SK-N-SH (cell line): Measurements from ENCODE around the gene DBP.

Experiments used
- CTCF ChIP-seq: fragments of 200-600 bp; sonication (generic); IDR thresholded peaks from 2 replicates; pipeline ENCODE4 v1.6.1; 2017; ENCODE audit warnings: antibody characterized with exemption, mild to moderate bottlenecking, moderate library complexity
- FOSL2 ChIP-seq: IDR thresholded peaks from 2 replicates; pipeline ENCODE4 v1.4.0; 2012; ENCODE audit warnings: low read depth, mild to moderate bottlenecking, moderate library complexity, borderline replicate concordance
- RAD21 ChIP-seq: IDR thresholded peaks from 2 replicates; pipeline ENCODE4 v1.6.1; 2012; ENCODE audit warnings: mild to moderate bottlenecking, low read length
- RCOR1 ChIP-seq: fragments of 150-350 bp; IDR thresholded peaks from 2 replicates; pipeline ENCODE4 v1.6.1; 2017; ENCODE audit warnings: antibody characterized with exemption, low read length
- SMC3 ChIP-seq: IDR thresholded peaks from 2 replicates; pipeline ENCODE4 v1.6.1; 2012; ENCODE audit warnings: low read depth, low read length, improper control_type of control experiment
- USF2 ChIP-seq: fragments of 150-350 bp; IDR thresholded peaks from 2 replicates; pipeline ENCODE4 v1.6.1; 2017; ENCODE audit warnings: antibody characterized with exemption, low read length, low read depth, borderline replicate concordance
- TF ChIP-seq, protein P1 (sequence below): IDR thresholded peaks from 2 replicates; pipeline ENCODE4; 2012
- TF ChIP-seq, protein P2 (sequence below): IDR thresholded peaks from 2 replicates; pipeline ENCODE4 v1.6.1; 2012; ENCODE audit warnings: mild to moderate bottlenecking, low read depth, low read length, moderate library complexity

DNA sequence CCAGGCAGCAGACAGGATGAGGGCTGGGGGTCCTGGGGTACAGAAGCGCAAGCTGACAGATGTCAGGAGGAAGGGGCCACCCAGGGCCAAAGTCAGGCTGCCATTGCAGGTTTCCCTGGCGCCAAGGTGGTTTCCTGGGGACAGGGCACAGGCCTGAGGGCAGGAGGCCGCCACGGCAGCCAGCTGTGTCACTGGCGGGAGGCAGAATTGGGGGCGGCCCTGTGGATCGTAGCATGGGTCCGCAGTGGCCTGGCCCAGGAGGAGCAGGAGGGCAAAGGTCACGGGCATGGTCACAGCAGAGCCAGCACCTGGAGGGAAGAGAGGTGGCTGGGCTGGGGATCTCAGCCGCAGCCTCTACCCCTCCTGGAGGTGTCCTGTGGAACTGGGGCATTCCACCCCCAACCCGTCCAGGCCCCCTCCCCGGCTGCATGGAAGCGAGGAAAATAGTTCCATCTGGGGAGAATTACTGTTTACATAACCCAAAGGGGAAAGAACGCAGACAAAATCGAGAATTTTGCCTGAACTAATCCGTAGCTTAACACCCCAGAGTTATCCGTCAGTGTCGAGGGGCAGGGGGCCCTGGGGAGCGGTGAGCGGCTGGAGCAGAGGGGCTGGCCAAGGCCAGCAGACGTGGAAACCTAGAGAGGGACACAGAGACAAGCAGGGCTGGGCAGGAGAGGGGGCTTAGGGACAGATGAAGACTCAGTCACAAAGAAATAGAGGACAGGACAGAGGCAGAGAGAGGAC is 33.7 kb upstream of the DBP start:
- TF ChIP-seq SMC3 (no peak), RAD21 (no peak), RCOR1 (no peak), FOSL2 (no peak), USF2 (no peak), CTCF (no peak)
- TF ChIP-seq, protein P1, sequence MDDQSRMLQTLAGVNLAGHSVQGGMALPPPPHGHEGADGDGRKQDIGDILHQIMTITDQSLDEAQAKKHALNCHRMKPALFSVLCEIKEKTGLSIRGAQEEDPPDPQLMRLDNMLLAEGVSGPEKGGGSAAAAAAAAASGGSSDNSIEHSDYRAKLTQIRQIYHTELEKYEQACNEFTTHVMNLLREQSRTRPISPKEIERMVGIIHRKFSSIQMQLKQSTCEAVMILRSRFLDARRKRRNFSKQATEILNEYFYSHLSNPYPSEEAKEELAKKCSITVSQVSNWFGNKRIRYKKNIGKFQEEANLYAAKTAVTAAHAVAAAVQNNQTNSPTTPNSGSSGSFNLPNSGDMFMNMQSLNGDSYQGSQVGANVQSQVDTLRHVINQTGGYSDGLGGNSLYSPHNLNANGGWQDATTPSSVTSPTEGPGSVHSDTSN: no peak
- TF ChIP-seq, protein P2, sequence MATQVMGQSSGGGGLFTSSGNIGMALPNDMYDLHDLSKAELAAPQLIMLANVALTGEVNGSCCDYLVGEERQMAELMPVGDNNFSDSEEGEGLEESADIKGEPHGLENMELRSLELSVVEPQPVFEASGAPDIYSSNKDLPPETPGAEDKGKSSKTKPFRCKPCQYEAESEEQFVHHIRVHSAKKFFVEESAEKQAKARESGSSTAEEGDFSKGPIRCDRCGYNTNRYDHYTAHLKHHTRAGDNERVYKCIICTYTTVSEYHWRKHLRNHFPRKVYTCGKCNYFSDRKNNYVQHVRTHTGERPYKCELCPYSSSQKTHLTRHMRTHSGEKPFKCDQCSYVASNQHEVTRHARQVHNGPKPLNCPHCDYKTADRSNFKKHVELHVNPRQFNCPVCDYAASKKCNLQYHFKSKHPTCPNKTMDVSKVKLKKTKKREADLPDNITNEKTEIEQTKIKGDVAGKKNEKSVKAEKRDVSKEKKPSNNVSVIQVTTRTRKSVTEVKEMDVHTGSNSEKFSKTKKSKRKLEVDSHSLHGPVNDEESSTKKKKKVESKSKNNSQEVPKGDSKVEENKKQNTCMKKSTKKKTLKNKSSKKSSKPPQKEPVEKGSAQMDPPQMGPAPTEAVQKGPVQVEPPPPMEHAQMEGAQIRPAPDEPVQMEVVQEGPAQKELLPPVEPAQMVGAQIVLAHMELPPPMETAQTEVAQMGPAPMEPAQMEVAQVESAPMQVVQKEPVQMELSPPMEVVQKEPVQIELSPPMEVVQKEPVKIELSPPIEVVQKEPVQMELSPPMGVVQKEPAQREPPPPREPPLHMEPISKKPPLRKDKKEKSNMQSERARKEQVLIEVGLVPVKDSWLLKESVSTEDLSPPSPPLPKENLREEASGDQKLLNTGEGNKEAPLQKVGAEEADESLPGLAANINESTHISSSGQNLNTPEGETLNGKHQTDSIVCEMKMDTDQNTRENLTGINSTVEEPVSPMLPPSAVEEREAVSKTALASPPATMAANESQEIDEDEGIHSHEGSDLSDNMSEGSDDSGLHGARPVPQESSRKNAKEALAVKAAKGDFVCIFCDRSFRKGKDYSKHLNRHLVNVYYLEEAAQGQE: no peak
